Left ventricle myocardium inferior (tissue), 1 donor: ENCODE results near the gene DHDDS. TPM values are rescaled to one million over a fixed set of nuclear protein-coding genes. Genes with fewer than 3 reads are reported as not detected.

Source experiments
- DNase-seq: peaks from one replicate; pipeline ENCODE4 v3.0.0-alpha.2; 2020
- H3K27ac ChIP-seq: fragments of 200-600 bp; replicated peaks from 2 replicates; pipeline ENCODE4 v1.8.0; 2021
- H3K27me3 ChIP-seq: fragments of 200-600 bp; 2 replicates; pipeline ENCODE4 v1.8.0; 2021; ENCODE audit warnings: low read depth
- H3K36me3 ChIP-seq: fragments of 200-600 bp; 2 replicates; pipeline ENCODE4 v1.8.0; 2021
- H3K4me1 ChIP-seq: fragments of 200-600 bp; 2 replicates; pipeline ENCODE4 v1.8.0; 2021
- H3K4me3 ChIP-seq: fragments of 200-600 bp; 2 replicates; pipeline ENCODE4 v1.8.0; 2021; ENCODE audit warnings: mild to moderate bottlenecking, moderate library complexity
- H3K9me3 ChIP-seq: fragments of 200-600 bp; replicated peaks from 2 replicates; pipeline ENCODE4 v1.8.0; 2021
- CTCF ChIP-seq: fragments of 200-600 bp; IDR thresholded peaks from 2 replicates; pipeline ENCODE4 v1.8.0; 2021; ENCODE audit warnings: antibody characterized with exemption, mild to moderate bottlenecking, borderline replicate concordance
- intact Hi-C: fragments of 100-400 bp; cut with micrococcal nuclease; formaldehyde crosslinking; loops from one replicate; pipeline ENCODE4 v1.11.0; 2022
- total RNA-seq: library from RNA; stranded (reverse); fragmentation: NEBNext Ultra II Directional; extraction: Animal tissue kit (Norgen Biotek cat#: 25700); gene quantifications from one replicate; pipeline ENCODE4 v1.2.1, GENCODE V29; 2021
- donor health status: DM: no; HTN: yes; CAD: no; lungs with severe emphysema.

The DHDDS gene
- total RNA-seq, 1 donor from 2014 or later, result 27.9 TPM

GRCh38 chr1:26520339-26520738 is 88.2 kb downstream of the DHDDS start:
- DNase-seq, result no peak
- intact Hi-C loops, result no loop called here
- Histone ChIP-seq H3K4me3 (no peak overlapping the region), H3K36me3 (no peaks in the 10 kb centered on the region), H3K4me1 (peaks cover 4% of the 10 kb centered on the region), H3K27me3 (peaks cover 40% of the 10 kb centered on the region), H3K9me3 (no peaks in the 10 kb centered on the region), H3K27ac (no peak overlapping the region)
- TF ChIP-seq CTCF, result no peak

Other genes starting within 250 kb of the DHDDS start
- not detected for gene CATSPER4, start 241.7 kb upstream of the DHDDS start, total RNA-seq
- 71.2 TPM for gene CEP85, start 198.1 kb upstream of the DHDDS start, total RNA-seq
- 32.1 TPM for gene SH3BGRL3, start 152.2 kb upstream of the DHDDS start, total RNA-seq
- 11.6 TPM for gene UBXN11, start 125.7 kb upstream of the DHDDS start, total RNA-seq
- gene CD52, start 114.4 kb upstream of the DHDDS start, total RNA-seq, result 2.4 TPM
- gene CRYBG2, start 78.2 kb upstream of the DHDDS start, total RNA-seq, result not detected
- not detected for gene ZNF683, start 59.6 kb upstream of the DHDDS start, total RNA-seq
- gene LIN28A, start 21.5 kb upstream of the DHDDS start, total RNA-seq, result not detected
- gene HMGN2, start 40.1 kb downstream of the DHDDS start, total RNA-seq, result 158 TPM
- 4.9 TPM for gene RPS6KA1, start 97.4 kb downstream of the DHDDS start, total RNA-seq